HG03280 (cell line): ENCODE measurements around the gene VENTX.
A peak's percentile ranks its signal among the peaks of the same experiment; 100 is the strongest.
"Not testable (repeated sequence)": the region's sequence is repeated elsewhere in the genome, so short reads cannot be mapped to it uniquely, and the experiment has no call there.

Source experiments
- ATAC-seq: cut with Tn5 transposase; IDR thresholded peaks from one replicate; pipeline ENCODE4 v1.9.1; 2021; ENCODE audit warnings: mild to moderate bottlenecking, moderate library complexity; ENCODE audit not compliant: unreplicated experiment

The VENTX gene

GRCh38 chr10:133253361-133253955, 15.8 kb downstream of the VENTX start:
- ATAC-seq: no peak

GRCh38 chr10:133254421-133255120, 16.9 kb downstream of the VENTX start:
- no peak for ATAC-seq

- no peak for ATAC-seq
Observed at GRCh38 chr10:133255323-133255722, 17.7 kb downstream of the VENTX start.

- ATAC-seq: no peak
Observed at GRCh38 chr10:133257489-133258065, 19.9 kb downstream of the VENTX start.

- no peak for ATAC-seq
Observed at GRCh38 chr10:133258066-133258817, 20.6 kb downstream of the VENTX start.

GRCh38 chr10:133258818-133259601, 21.4 kb downstream of the VENTX start:
- ATAC-seq: no peak

- ATAC-seq: no peak
Observed at GRCh38 chr10:133259602-133259989, 21.9 kb downstream of the VENTX start.

- peak; percentile 58 for ATAC-seq
Observed at GRCh38 chr10:133260895-133261725, 23.5 kb downstream of the VENTX start.

GRCh38 chr10:133261726-133262325, 24.2 kb downstream of the VENTX start:
- ATAC-seq: peak; percentile 75

GRCh38 chr10:133262696-133263095, 25.0 kb downstream of the VENTX start:
- no peak for ATAC-seq

GRCh38 chr10:133263674-133264073, 26.0 kb downstream of the VENTX start:
- ATAC-seq: no peak

GRCh38 chr10:133264461-133264860, 26.8 kb downstream of the VENTX start:
- ATAC-seq: no peak

GRCh38 chr10:133265052-133265451, 27.4 kb downstream of the VENTX start:
- not testable (repeated sequence) for ATAC-seq

GRCh38 chr10:133266056-133266795, 28.6 kb downstream of the VENTX start:
- no peak for ATAC-seq

GRCh38 chr10:133267293-133267692, 29.6 kb downstream of the VENTX start:
- ATAC-seq: no peak

- no peak for ATAC-seq
Observed at GRCh38 chr10:133267829-133268228, 30.2 kb downstream of the VENTX start.

GRCh38 chr10:133268532-133268931, 30.9 kb downstream of the VENTX start:
- ATAC-seq: no peak

GRCh38 chr10:133269367-133269766, 31.7 kb downstream of the VENTX start:
- no peak for ATAC-seq

- ATAC-seq: no peak
Observed at GRCh38 chr10:133270204-133270603, 32.5 kb downstream of the VENTX start.
